Loucy (cell line): ENCODE measurements around the gene FIBCD1.

Experiments used
- H2AFZ ChIP-seq: fragments of 200-600 bp; sonication (generic); 2 replicates; pipeline ENCODE4 v1.6.0; 2016; ENCODE audit warnings: antibody characterized with exemption, mild to moderate bottlenecking, low read length, moderate library complexity
- H3F3A ChIP-seq: fragments of 200-600 bp; 2 replicates; pipeline ENCODE4 v1.6.0; 2016; ENCODE audit warnings: antibody characterized with exemption, low read depth, mild to moderate bottlenecking
- H3K27me3 ChIP-seq: fragments of 200-600 bp; sonication (generic); 2 replicates; pipeline ENCODE4 v1.6.1; 2014; ENCODE audit warnings: low read length, mild to moderate bottlenecking; ENCODE audit not compliant: insufficient read depth, poor library complexity, severe bottlenecking
- H3K36me3 ChIP-seq: fragments of 200-600 bp; sonication (generic); 2 replicates; pipeline ENCODE4 v1.6.1; 2016; ENCODE audit warnings: low read length; ENCODE audit not compliant: insufficient read depth
- H3K4me1 ChIP-seq: fragments of 200-600 bp; sonication (generic); 2 replicates; pipeline ENCODE4 v1.5.1; 2014; ENCODE audit warnings: low read length, mild to moderate bottlenecking; ENCODE audit not compliant: insufficient read depth, poor library complexity, severe bottlenecking
- H3K4me2 ChIP-seq: fragments of 200-600 bp; sonication (generic); 2 replicates; pipeline ENCODE4 v1.6.0; 2014; ENCODE audit warnings: antibody characterized with exemption, low read length, low read depth, mild to moderate bottlenecking; ENCODE audit not compliant: poor library complexity, severe bottlenecking
- H3K4me3 ChIP-seq: fragments of 200-600 bp; sonication (generic); 2 replicates; pipeline ENCODE4 v1.5.1; 2014; ENCODE audit warnings: low read length, mild to moderate bottlenecking, mixed read lengths; ENCODE audit not compliant: poor library complexity, severe bottlenecking
- H3K79me2 ChIP-seq: fragments of 200-600 bp; sonication (generic); 2 replicates; pipeline ENCODE4 v1.6.1; 2014; ENCODE audit warnings: low read length; ENCODE audit not compliant: insufficient read depth
- H3K9ac ChIP-seq: fragments of 200-600 bp; sonication (generic); 2 replicates; pipeline ENCODE4 v1.6.0; 2014; ENCODE audit warnings: mild to moderate bottlenecking, low read depth, low read length, moderate library complexity; ENCODE audit not compliant: poor library complexity, severe bottlenecking
- H3K9me2 ChIP-seq: fragments of 200-600 bp; sonication (generic); replicated peaks from 2 replicates; pipeline ENCODE4 v1.6.1; 2016; ENCODE audit warnings: low read depth, low read length, mixed read lengths
- H3K9me3 ChIP-seq: fragments of 200-600 bp; sonication (generic); 2 replicates; pipeline ENCODE4 v1.6.1; 2014; ENCODE audit warnings: mild to moderate bottlenecking, antibody characterized with exemption, low read length, low read depth; ENCODE audit not compliant: insufficient read depth
- H4K20me1 ChIP-seq: fragments of 200-600 bp; sonication (generic); 2 replicates; pipeline ENCODE4 v1.6.0; 2014; ENCODE audit warnings: antibody characterized with exemption, low read length, mild to moderate bottlenecking; ENCODE audit not compliant: insufficient read depth, poor library complexity, severe bottlenecking
- CTCF ChIP-seq: fragments of 200-600 bp; sonication (generic); conservative IDR thresholded peaks from 2 replicates; pipeline ENCODE4 v1.5.1; 2014; ENCODE audit warnings: mild to moderate bottlenecking, antibody characterized with exemption, low read length
- EZH2phosphoT487 ChIP-seq: fragments of 200-600 bp; IDR thresholded peaks from 2 replicates; pipeline ENCODE4 v1.6.1; 2018; ENCODE audit warnings: antibody characterized with exemption, mild to moderate bottlenecking, moderate library complexity, borderline replicate concordance

Gene FIBCD1

GRCh38 chr9:130954317-130954716 lies 15.3 kb upstream of the FIBCD1 start:
- no peak overlapping the region for H3K4me3 ChIP-seq
- H3K27me3 ChIP-seq, result no peaks in the 10 kb centered on the region
- H3K9me3 ChIP-seq, result no peaks in the 10 kb centered on the region
- no peak overlapping the region for H2AFZ ChIP-seq
- H3K4me1 ChIP-seq, result no peaks in the 10 kb centered on the region
- no peaks in the 10 kb centered on the region for H4K20me1 ChIP-seq
- TF ChIP-seq EZH2phosphoT487 (no peak), CTCF (no peak)
- no peak overlapping the region for H3K9ac ChIP-seq
- no peaks in the 10 kb centered on the region for H3K9me2 ChIP-seq
- H3K4me2 ChIP-seq, result no peak overlapping the region
- H3K36me3 ChIP-seq, result no peaks in the 10 kb centered on the region
- H3K79me2 ChIP-seq, result no peaks in the 10 kb centered on the region
- no peaks in the 10 kb centered on the region for H3F3A ChIP-seq

- H3K9me3 ChIP-seq, result no peaks in the 10 kb centered on the region
- no peak for TF ChIP-seq EZH2phosphoT487
- no peak for TF ChIP-seq CTCF
- H2AFZ ChIP-seq, result no peak overlapping the region
- no peaks in the 10 kb centered on the region for H3K36me3 ChIP-seq
- H4K20me1 ChIP-seq, result no peaks in the 10 kb centered on the region
- H3K4me2 ChIP-seq, result no peak overlapping the region
- no peak overlapping the region for H3K9ac ChIP-seq
- H3K4me1 ChIP-seq, result no peaks in the 10 kb centered on the region
- no peaks in the 10 kb centered on the region for H3K79me2 ChIP-seq
- H3K4me3 ChIP-seq, result no peak overlapping the region
- no peaks in the 10 kb centered on the region for H3K9me2 ChIP-seq
- H3K27me3 ChIP-seq, result no peaks in the 10 kb centered on the region
- no peaks in the 10 kb centered on the region for H3F3A ChIP-seq
Measured at GRCh38 chr9:130952065-130952762, 13.2 kb upstream of the FIBCD1 start.

- no peaks in the 10 kb centered on the region for H3K36me3 ChIP-seq
- H2AFZ ChIP-seq, result no peak overlapping the region
- no peaks in the 10 kb centered on the region for H3F3A ChIP-seq
- no peaks in the 10 kb centered on the region for H4K20me1 ChIP-seq
- no peak overlapping the region for H3K4me3 ChIP-seq
- no peaks in the 10 kb centered on the region for H3K79me2 ChIP-seq
- no peaks in the 10 kb centered on the region for H3K4me1 ChIP-seq
- no peaks in the 10 kb centered on the region for H3K27me3 ChIP-seq
- no peak overlapping the region for H3K4me2 ChIP-seq
- no peaks in the 10 kb centered on the region for H3K9me2 ChIP-seq
- TF ChIP-seq CTCF, result no peak
- no peak for TF ChIP-seq EZH2phosphoT487
- no peaks in the 10 kb centered on the region for H3K9me3 ChIP-seq
- H3K9ac ChIP-seq, result no peak overlapping the region
Measured at GRCh38 chr9:130950039-130950311, 10.9 kb upstream of the FIBCD1 start.
